Stimulated activated CD8-positive, alpha-beta memory T cell treated with anti-CD3 and anti-CD28 coated beads, Interleukin-7, amount 100 ng/mL, for 1 hour (primary cell): ENCODE measurements around the gene LYZL4.

Experiments used
- DNase-seq, 2 donors: peaks; one replicate each; pipeline ENCODE4 v3.0.0-alpha.2; 2020; ENCODE audit warnings: low read depth in 2 of 2

The LYZL4 gene

DNA sequence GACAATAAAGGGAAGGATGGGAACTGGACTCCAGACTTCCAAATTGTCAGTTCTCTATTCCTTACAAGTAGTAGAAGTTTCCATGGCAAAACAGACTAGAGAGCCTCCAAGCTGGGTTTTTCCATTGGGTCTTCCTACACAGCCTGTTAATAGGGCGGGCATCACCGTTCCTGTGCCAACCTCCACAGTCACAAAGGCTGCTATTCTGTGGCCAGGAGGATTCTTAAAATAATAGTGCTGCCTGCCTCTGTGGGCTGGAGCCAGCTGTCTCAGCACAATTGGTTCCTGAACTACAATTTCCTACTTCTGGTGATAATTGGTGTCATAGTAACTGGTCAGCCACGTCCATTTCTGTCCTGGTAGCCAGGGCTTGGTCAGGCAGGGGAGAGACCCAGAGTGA lies 38.6 kb downstream of the LYZL4 start:
- DNase-seq = no peak

DNA sequence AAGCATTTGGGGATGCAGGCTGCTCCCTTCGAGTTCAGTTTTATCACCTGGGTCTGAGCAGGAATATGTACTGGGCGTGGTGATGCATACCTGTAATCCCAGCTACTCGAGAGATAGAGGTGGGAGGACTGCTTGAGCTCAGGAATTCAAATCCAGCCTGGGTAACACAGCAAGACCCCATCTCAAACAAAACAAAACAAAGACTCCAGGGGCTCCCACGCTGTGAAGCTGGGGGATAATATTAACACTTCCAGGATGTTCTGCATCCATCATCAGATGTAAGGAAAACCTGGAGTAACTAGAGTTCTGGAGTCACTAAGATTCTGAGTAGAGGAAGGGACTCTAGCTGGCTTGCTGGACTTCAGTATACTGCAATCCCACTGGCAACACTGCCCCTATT lies 40.6 kb downstream of the LYZL4 start:
- no peak for DNase-seq

DNA sequence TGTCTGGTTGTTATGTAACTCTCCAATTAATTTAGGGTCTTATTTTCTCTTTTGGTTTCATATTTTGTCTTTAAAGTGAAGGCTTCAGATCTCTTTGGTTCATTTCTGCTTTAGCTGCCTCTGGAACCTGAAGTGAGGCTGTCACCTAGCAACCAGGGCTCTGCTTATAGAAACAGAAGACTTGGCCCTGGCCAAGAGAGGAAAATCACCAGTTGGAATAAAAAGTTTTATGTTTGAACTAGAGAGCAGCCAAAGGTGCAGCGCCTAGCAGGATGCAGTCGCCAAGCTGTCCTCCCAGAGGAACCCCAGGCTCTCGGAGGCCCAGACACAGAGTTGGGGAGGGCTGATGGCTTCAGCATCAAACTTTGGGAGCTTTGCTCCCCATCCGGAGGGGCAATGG lies 41.1 kb downstream of the LYZL4 start:
- no peak for DNase-seq

DNA sequence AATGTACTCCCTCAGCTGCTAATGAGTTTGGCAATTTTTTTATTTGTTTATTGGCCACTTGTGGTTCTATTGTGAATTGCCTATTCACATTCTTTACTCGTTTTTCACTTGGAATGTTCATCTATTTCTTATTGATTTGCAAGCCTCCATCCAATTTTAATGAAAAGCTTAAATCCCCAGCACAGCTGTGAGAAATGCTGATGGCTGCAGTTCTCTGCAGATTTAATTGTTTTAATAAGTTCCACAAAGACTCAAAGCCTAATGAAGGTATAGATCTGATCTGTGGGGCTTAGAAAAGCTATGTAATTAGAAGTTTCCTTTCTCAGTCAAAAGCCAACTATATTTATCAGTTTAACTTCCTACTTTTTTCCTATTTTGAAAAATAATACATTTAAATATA lies 41.5 kb downstream of the LYZL4 start:
- DNase-seq = no peak

DNA sequence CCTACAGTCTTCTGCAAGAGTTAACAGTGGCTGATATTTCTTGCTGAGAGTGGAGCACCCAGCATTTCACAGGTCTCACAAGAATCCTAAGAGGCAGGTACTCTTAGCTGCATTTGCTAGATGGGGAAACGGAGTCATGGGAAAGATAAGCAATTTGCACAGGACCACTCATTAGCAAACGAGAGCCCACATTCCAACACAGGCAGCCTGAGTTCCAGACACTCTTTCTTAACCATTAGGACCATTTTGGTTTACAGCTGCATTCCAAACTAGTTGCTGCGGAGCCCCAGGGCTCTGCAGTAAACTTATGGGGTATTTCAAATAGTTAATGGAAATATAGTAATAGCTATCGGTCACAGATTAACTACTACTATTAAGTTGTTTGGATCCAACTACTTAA lies 42.5 kb downstream of the LYZL4 start:
- no peak for DNase-seq

DNA sequence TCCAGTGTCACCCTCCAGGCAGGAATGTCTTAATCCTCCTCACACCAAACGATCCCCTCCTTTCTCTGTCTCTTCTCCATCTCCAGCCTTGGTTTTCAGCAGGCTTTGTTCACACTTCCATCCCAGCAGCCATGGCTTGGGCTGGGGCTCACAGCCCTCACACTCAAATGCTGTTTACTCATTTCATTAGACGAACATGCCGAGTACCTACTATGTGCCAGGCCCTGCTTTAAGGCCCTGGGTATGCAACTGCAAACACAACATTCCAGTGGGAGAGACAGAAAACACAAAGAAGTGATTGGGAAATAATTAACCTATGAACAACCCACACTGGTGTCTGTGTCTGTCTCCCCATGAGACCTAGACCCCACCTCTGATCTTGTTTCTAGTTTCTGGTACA lies 43.9 kb downstream of the LYZL4 start:
- DNase-seq = no peak

DNA sequence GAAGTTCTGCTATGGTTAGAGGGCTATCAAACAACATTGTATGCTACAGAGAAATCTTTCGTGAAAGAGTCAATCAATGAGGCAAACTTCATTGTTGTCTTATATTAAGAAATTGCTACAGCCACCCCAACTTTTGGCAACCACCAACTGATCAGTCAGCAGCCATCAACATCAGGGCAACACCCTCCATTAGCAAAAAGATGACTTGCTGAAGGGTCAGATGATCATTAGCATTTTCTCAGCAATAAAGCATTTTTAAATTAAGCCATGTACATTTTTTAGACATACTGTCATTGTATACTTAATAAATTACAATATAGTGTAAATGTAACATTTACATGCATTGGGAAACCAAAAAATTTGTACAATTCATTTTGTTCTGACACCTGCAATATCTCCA lies 53.1 kb downstream of the LYZL4 start:
- no peak for DNase-seq

DNA sequence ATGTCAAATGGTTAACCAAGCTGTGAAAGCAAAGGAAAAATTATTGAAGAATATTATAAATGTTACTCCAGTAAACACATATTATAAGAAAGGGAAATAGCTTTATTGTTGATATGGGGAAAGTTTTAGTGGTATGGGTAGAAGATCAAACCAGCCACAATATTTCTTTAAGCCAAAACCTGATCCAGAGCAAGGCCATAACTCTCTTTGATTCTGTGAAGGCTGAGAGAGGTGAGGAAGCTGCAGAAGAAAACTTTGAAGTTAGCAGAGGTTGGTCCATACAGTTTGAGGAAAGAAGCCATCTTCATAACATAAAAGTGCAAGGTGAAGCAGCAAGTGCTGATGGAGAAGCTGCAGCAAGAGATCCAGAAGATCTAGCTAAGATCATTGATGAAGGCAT lies 54.8 kb downstream of the LYZL4 start:
- no peak for DNase-seq

DNA sequence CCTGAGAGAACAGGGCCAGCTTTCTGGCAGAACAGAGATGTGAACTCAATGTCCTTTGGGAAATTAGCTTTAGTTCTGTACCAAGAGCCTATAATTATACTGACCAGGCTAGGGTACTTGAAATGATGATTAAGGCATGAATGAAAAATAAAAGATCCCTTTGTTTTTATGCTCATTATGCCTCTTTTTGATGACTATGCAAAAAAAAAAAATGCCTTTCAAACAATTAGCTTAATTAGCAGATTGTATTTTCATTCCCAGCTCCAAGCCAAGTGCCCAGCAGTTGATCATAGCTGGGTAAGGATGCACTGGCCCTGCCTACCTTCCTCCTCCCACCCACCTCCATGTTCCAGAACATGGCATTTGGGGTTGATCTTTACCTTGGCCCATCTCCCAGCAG lies 56.8 kb downstream of the LYZL4 start:
- no peak for DNase-seq

DNA sequence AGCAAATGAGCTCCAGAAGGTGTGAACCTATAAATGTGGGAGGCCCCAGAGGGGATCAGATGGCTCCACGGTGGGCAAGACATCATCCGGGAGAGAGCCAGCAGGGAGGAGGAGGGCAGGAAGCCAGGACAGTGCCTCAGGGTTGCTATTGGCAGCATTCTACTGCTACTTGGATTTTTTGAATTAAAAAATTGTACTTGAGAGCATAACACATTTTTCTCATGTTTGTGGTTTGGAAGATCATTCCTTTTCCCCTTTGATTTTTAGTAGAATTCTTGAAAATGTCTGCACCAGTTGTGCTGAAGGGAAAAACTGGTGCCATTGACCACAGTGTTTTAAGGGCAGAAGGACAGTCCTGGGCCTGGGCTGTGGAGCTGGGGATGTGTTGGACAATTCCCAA lies 59.2 kb downstream of the LYZL4 start:
- DNase-seq = no peak

DNA sequence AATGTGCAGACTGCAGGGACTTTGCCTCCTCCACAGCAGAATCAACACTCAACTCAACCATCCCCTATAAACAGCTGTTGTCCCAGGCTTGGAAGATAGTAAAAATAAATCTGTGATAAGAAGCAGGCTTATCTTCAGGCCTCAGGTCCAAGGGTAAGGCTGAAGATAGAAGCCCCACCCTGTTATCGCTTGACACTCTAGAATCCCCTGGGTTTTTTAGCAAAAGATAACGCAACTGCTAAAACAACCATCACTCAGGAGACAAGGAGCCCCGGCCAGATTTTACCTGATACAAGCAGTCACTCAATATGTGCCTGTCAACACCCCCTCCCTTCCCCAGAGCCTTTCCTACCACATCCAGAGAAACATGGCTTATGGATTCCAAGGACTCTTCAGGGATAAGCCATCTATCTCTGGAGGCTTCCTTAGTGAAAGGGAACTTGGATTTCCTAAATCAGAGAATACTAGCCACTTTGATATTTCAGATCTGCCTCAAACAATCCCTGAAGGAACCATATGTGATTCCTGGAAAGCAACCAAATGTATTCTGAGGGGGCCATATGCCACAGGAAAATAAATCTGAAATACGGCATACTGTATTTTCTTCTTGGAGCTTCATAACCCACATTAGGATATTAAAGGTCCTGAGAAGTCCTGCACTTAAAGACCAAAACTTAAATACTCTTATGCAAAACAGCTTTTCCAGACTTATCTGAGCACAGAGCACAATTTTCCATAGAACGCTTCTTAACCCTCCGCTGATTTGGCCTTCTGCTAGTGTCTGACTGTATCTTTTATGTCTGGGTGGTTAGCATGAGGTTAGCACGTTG lies 60.4 kb downstream of the LYZL4 start:
- DNase-seq = no peak

DNA sequence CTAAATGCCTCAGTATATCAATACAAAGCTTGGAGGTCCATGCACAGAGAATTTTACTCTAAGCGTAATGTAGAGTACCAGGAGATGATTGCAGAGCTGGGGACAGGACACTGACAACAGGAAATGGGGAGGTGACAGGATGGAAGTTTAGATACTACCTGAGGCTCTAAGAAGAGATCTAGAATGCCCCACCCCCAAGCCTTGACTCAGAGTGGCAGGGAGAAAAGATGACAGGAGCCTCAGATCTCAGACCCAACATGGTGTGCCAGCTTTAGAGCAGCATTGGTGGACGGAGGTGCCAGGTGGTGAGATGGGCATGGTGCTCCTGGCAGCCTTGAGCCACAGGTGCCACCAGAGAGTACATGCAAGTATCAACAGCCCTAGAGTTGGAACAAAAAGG lies 62.5 kb downstream of the LYZL4 start:
- no peak for DNase-seq
